Measurements from ENCODE around the gene FCGR3A.

Gene FCGR3A

DNA sequence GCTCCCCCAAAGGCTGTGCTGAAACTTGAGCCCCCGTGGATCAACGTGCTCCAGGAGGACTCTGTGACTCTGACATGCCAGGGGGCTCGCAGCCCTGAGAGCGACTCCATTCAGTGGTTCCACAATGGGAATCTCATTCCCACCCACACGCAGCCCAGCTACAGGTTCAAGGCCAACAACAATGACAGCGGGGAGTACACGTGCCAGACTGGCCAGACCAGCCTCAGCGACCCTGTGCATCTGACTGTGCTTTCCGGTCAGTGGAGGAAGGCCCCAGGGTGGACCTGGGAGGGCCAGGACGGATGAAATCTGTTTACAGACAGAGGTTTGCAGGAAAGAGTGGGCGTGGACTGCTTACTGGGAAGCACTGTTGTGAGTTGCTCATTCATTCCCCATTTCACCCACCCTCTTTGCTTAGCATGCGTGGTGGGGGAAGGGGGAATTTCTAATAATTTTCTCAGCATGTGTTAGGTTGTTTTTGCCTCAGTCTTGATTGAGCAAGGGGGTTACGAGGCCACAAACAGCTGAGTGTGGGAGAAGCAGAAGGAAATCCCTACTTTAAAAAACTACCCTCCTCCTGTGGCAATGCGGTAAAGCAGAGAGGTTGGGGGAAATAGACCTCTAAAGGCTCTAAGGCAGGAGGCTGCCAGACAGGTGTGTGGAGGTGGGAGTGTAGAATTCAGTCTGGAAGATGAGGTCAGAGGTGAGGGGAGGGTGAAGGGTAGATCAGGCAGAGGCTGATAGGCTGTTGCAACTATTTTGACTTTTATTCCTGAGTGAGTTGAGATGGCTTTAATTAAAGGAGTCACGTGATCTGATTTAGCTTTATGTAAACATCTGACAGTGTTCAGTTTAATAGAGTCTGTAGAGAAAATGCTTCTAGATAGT is 43.0 kb downstream of the FCGR3A start:
- DNase-seq: no peak
- intact Hi-C loops (cut with DNase I): no loop called here

DNA sequence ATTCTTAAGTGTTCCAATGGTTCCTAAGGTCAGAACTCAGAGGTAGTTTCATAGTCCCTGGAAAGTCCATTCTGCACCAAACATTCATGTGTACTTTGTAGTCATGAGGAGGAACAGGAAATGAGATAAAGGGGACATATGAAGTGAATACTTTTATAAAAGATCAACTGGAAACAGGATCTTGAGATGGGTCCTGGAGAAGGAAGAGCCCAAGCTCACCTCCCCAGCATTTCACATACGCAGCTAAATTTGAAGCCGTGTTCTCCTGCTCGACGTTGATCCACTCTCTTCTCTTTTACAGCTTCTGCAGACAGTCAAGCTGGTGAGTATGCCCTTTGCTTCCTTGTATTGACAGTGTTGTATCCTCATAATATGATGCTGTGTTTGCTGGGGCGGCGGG is 43.9 kb downstream of the FCGR3A start:
- no peak for DNase-seq
- intact Hi-C loops (cut with DNase I): no loop called here

- no peak for DNase-seq
- intact Hi-C loops (cut with DNase I): no loop called here
Observed at GRCh38 chr1:161503394-161503748, 46.2 kb downstream of the FCGR3A start.

DNA sequence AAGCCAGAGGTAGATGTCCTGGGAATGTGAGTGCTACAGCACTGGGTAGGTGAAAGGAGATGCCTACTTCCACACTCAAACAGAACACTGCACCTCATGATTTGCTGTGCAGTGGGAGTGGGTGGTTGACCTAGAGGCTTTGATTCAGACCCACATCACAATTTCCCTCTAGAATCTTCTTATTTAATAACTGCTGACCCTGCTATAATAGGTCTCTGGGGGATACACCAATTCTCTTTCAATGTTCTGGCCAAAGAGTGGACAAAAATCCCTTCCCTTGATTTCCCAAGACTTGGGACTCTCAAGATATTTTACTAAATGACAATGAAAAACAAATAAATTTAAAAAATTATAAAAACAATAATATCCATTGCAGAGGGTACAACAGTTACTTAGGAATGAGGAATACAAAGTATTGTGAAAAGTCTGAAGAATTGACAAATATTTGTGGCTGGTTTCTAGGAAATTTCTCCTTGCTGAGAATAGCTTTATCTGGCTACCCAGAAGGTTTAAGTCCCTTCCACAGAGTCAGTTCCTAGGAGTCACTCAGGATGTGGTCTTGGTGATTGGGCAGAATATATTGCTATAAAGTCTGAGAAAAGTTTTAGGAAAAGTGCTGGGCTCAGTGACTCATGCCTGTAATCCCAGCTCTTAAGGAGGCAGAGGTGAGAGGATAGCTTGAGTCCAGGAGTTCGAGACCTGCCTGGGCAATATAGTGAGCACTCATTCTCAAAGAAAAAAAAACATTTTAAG is 46.8 kb downstream of the FCGR3A start:
- intact Hi-C loops (cut with DNase I): no loop called here

DNA sequence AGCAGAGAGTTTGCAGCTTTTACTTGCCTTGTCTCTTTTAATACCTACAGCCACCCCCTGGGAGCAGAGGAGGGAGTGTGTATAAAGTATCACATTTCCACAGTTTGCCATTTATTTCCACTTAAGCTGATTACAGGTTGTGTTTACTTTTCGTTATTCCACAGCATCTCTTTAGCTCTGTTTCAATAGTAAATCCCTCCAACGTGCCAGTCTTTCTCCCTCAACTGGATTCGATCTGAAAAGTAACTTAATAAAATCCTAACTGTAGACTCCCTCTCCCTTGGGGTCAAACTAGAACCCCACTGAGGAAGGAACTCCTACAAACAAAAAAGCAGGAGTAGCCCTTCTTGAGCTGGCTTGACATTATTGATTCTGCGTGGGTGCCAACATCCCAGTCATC is 47.4 kb downstream of the FCGR3A start:
- DNase-seq: no peak
- intact Hi-C loops (cut with DNase I): no loop called here

More for the DNA sequence above, 46.8 kb downstream of the FCGR3A start:
- DNase-seq: no peak

DNA sequence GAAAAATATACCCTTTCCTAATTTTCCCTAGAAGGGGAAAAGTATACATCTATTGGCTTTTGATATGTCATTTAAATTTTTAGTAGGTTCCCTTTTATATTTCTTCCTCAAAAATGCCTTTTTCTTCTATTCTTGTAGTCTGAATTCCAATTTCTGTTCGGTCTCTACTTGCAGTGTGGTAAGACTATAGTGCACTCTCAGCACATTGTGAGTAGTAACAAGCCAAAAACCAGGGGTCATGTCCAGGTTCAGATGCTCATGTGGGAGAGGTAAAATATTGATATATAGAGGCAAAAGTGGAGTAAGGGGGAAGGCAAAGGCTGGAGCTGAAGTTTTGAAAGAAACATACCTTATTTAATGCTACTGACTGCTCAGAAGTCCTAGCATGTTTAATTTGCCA is 48.4 kb downstream of the FCGR3A start:
- intact Hi-C loops (cut with DNase I): no loop called here
- no peak for DNase-seq

GRCh38 chr1:161499099-161500039 is 50.2 kb downstream of the FCGR3A start:
- intact Hi-C loops (cut with DNase I): no loop called here

DNA sequence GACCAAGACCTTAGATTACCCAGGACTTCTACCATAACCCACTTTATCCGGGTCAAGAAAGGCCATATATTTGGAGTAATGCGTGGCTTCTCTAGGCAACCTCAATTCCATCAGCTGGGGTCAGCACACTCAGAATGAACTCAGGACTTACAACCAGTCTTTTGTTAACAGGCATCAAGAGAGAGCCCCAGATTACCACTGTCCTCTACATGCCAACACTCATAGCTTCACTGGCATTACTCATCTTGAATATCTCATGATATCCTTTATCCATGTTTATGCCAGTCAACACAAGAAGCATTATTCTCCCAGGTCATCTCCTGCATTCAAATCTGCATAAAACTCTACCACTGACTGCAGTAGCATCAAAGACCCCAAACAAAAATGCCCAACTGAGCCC is 51.0 kb downstream of the FCGR3A start:
- intact Hi-C loops (cut with DNase I): no loop called here
- no peak for DNase-seq

More at GRCh38 chr1:161499099-161500039, 50.2 kb downstream of the FCGR3A start:
- DNase-seq: no peak

GRCh38 chr1:161497961-161498360 is 51.7 kb downstream of the FCGR3A start:
- no peak for DNase-seq
- intact Hi-C loops (cut with DNase I): no loop called here

DNA sequence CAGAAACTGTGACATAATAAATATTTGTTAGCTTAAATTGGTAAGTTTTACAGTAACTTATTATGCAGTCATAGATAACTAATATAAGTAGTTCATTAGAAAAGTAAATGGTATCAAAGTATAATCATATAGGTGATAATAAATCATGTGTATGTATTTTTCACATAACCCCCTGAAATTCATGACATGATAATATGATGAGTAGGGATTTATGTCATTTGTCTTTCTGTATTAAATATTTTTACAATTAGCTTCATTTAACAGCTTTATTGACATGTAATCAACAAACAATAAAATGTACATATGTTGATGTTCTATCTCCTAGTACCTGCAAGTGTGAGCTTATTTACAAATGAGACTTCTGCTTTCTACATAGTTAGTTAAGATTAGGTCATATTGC is 54.1 kb downstream of the FCGR3A start:
- intact Hi-C loops (cut with DNase I): no loop called here
- DNase-seq: no peak

DNA sequence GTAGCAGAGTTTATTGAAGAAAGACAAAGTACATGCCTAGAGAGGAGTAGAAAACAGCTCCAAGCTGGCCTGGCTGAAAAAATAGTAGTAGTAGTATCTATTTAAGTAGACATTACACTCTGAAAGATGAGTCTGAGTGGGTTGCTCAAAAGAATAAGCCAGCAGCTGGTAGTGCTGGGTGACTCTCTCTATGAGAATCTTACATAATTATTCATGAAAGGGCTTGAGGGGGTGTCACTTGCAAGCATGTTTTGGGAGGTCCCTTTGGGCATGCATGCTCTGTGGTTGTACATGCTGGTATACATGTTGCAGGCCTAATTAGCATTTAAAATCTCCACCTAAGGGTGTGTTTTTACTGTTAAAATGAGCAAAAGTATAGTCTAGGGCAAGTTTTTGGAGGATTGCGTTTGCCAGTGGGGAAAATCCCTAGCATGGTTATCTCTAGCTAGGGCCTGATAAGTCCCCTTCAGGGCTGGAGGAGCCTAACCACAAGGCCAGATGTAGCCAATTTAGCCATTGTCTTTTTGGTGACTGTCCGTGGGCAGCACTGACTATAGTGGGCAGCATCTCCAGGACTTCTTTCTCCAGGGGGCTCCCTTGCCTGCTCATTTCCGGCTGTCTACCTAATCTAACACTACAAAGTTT is 55.4 kb downstream of the FCGR3A start:
- intact Hi-C loops (cut with DNase I): no loop called here
- DNase-seq: no peak

DNA sequence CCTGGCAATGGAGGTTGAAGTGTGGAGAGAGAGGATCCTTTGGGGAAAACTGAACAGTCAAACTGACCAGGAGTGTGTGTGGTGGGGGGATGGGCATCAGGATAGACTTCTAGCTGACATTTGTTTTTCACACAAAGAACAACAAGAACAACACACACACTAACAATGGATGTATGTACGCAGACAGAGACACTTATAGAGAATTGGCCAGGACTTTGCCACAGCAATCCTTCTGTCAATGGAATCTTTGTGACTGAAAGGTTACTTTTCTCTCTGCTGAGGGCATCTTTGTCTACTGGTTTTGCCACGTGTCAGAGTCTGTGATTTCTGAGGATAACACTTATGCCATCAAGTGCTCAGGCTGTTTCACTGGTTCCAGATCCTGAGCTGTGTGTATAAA is 56.8 kb downstream of the FCGR3A start:
- intact Hi-C loops (cut with DNase I): no loop called here
- DNase-seq: peak in 3 of 10 donors; percentile 3 to 38 (median 25)

Data from posterior cingulate gyrus (tissue), 11 donors.